HG02642 (cell line): ENCODE measurements around the gene ZRANB2.

Source experiments
- ATAC-seq: cut with Tn5 transposase; IDR thresholded peaks from one replicate; pipeline ENCODE4 v1.9.1; 2021; ENCODE audit warnings: mild to moderate bottlenecking; ENCODE audit not compliant: unreplicated experiment, poor library complexity

The ZRANB2 gene

GRCh38 chr1:71071720-71072119, 9.1 kb downstream of the ZRANB2 start:
- no peak for ATAC-seq

DNA sequence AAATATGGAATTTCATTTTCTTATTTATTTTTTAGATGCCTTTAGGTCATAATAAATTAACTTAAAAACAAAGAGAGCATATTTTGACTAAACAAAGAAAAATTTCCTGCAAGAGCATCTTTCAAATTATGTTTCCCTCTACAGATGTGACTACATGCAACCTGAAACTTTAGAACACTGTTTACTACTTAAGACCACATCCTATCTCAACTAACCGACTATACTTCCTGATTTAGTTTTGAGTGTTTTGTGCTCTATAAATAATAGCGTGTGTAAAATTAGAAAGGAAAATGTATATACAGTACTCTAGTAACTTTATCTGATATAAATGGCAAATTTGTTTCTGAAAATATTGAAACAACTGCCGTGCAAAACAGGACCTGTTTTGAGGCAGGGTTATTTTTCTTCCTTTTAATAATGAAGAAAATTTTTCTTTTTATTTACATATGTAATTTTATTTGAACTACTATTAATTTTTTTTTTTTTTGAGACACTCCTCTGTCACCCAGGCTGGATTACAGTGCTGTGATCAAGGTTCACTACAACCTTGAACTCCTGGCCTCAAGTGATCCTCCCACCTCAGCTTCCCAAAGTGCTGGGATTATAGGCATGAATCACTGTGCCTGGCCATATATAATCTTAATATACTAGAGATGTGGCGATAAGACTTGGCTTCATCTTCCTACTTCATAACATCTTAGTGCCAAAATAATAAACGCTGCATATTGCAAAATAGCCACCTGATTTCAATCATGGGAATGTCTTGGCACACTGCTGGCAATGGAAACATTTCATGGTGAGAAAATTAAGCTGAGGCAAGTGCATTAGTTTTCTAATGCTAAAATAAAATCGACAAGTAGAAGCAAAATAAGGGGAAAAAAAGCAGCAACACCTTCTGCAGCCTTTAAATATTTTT, 12.3 kb downstream of the ZRANB2 start:
- ATAC-seq: peak; percentile 74

GRCh38 chr1:71054791-71055190, 26.0 kb downstream of the ZRANB2 start:
- ATAC-seq: no peak

DNA sequence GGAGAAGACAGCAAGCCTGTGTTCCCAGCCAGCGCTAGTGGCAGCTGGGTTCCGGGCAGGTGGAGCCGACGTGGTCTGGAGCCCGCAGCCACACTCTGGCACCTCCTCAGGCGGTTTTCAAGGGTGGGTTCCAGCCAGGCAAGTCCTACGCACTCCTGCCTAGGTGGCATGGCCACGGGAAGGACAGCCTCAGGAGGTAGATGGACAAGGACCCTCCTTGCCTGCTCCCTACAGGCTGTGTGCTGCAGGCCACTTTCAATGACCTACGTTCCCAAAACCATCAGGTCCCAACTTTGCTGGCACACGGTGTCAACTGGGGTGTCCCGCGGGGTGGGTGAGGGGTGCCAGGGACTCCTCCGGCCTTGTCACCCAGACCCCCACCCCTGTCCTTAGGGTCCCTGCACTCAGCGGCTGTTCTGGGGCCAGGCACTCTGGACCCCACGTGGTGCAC, 26.5 kb downstream of the ZRANB2 start:
- no peak for ATAC-seq

DNA sequence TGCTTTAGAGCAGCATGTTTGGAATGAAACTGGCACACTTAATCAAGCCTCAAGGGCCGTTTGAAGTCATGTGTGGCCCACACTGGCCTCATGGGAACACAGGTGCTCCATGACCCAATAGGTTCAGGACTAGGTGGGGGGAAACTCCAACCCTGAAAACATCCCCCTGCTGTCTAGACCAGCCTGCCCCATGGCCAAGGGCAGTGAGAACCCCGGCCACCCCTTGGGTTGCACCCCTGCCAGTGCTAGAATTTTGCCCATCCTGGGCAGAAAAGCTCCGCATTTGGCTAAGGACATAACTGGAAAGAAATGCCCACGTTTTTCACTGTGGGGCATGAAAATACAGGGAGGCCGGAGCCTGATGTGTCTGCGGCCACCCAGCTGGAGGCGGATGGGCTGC, 27.1 kb downstream of the ZRANB2 start:
- ATAC-seq: no peak

GRCh38 chr1:71053146-71053545, 27.7 kb downstream of the ZRANB2 start:
- ATAC-seq: no peak

DNA sequence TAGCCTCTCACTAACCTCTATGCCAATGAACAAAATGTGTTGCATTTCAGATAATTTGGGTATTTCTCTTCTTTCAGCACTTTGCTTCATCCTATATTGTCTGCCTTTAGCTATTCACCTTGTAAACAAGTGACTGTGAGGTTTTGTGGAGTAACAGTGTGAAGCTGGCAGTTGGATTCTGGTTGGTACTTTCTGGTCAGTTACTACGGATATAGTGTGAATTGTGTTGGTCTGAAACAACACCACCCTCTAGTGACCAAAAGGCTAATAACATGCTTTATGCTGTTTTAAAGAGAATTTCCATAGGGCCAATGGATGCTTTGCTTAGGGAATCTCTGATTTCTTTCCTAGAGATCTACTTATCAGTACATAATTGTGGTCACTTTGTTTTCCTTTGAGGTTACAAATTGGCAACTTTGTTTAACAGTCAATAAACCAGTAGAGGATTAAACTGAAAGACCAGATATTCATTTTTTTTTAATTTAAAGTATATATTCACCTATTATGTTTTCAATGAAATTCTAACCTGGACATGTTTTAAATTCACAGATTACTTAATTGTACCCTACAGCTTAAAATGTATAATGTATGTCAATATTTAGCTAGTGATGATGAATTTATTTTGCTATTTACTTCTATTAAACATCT, 30.8 kb downstream of the ZRANB2 start:
- ATAC-seq: peak; percentile 57

DNA sequence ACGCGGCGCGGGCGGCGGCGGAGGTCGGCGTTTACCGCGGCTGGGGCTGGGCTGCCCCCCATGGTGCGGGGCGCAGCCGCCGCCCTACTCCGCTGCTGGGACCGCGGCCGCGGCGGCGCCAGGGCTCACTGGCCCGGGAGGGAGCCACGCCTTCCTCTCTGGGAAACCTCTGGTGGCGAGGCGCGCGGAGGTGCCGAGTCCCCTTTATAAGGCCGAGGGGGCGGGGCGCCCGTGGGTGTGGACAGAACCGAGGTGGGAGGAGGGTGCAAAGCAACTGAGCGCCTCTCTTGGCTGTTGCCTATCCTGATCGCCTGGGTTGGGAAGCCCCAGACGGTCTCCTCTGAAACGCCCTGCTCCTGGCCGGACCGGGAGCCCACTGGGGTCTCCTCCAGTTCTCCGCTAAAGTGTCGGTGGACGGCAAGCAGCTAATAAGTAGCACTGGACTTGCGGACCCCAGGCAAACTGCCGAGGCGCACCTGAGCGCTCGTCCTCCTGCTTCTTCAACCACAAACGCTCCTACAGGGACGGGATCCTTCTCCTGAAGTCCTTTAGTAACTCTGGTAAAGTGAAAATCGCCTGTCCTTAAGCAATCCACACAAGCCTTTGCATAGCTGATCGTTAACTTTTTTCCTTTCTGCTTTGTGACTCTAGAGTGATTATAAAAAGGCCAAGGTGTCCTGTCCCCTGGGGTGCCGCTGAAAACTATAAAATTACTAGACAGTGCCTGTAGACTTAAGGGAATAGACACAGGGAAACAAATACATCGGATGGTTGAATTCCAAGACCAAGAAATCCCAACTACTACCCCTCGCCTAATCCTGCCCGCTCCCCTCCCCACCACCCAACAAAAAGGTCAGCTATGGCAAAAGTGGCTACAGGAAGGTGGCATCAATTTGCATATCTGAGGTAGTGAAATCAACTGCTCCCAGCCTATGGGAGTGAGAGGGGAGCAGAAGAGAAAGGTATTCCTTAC, 32.9 kb downstream of the ZRANB2 start, which contains the start of gene PTGER3:
PTGER3 (minus strand) TSS at position 182 of the 973 bp plus-strand sequence. CDS start 239 bp downstream, outside the sequence.
- peak; percentile 40 for ATAC-seq

- peak; percentile 38 for ATAC-seq
These were observed 33.8 kb downstream of the ZRANB2 start for GRCh38 chr1:71046891-71047634.

GRCh38 chr1:71045463-71046028, 35.3 kb downstream of the ZRANB2 start:
- ATAC-seq: no peak

GRCh38 chr1:71044833-71045232, 36.0 kb downstream of the ZRANB2 start:
- no peak for ATAC-seq

DNA sequence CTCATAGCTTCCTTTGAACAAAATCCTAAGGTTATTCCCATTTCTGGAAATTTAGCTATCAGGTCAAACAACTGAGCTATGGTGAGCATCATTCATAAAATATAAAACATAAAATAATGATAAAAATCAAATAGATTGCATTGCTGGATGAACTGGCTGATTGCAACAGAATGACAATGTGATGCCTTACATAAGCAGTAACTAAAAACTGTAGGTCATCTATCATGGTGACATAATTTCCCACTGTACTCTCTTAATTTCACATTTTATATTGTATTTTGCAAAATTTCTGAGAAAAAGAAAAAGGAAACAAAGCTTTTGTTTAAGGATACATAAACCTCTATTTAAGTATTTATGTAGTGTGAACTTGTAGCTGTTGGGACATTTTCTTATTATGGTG, 37.8 kb downstream of the ZRANB2 start:
- ATAC-seq: no peak

GRCh38 chr1:71041806-71042205, 39.0 kb downstream of the ZRANB2 start:
- ATAC-seq: no peak

- ATAC-seq: no peak
These were observed 41.1 kb downstream of the ZRANB2 start for GRCh38 chr1:71039661-71040262.

DNA sequence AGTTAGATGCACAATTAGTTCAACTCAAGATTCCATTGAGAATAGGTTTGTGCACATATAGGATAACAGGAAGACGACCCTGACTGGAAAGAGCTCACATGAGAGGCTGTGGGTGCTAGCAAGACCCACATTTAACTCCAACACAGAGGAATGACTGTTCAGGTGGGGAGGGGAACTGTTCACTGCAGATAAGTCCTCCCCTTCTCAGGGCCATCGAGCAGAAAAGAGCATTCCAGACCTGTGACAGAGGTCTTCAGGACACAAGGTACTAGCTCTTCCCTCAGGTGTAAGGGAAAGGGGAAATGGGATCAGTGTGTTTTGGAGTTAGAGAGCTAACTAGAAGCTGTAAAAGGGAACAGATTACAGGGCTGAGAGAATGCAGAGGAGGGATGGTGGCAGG, 41.9 kb downstream of the ZRANB2 start:
- ATAC-seq: no peak

DNA sequence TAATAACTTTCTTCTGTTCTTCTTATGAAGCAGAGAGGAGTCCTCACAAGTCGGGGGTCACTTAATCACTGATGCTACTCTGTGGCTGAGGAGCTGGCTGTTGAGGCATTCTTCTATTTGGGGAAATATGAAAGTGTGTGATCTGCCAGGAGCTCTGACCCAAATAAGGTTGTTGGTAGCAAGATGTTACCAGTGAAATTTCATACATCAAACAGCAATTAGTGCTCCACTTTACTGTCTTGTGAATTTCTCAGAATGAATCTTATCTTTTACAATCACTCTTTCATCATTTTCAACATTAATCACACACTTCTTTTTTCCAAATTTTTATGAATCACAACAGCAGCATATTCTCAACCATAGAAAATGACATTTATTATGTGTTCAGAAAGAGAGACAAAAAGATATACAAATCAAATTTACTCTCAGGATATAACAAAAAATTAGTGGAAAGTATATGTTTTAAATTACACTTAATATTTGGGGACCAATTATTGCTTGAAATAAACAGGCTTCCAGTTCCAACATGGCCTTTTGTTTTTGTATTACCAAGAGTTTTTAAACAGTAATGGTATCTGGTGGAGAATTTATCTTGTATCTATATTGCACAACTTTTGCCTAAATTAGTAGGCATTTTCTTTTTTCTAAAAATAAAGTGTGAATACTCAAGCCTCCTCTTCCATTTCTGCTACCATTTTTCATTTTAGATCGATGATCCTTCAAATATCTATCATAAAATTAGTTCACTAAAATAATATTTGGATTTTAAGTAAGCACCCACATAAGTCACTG, 42.8 kb downstream of the ZRANB2 start:
- ATAC-seq: no peak

- no peak for ATAC-seq
These were observed 43.8 kb downstream of the ZRANB2 start for GRCh38 chr1:71037066-71037465.

DNA sequence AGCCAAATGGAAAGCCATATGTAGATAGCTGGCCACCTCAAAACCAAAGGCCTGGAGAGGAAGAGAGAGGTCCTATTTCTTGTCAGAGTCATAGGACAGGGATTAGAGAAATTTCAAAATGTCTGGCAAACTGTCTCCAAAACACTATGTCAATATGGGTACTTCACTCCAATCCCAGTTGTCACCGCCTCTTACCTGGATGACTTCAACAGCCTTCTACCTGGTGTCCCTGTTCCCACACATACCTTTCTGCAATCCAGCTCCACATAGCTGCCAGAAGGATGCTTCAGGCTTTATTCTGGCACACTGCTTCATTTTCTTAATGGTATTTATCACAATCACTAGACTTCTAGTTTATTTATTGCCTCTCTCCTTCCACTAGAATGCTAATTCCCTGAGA, 47.7 kb downstream of the ZRANB2 start:
- ATAC-seq: no peak
